Erythroblast (primary cell): ENCODE measurements around the gene RIMKLA.

Experiments
- DNase-seq, 2 experiments: peaks; one replicate each; lab custom pipeline; 2025; lab: John Stamatoyannopoulos, UW
- GATA1 ChIP-seq: IDR thresholded peaks from 2 replicates; pipeline ENCODE4 v1.6.1; 2011; ENCODE audit warnings: low read depth, mild to moderate bottlenecking, control low read depth, low read length, moderate library complexity
- POLR2A ChIP-seq: IDR thresholded peaks from 2 replicates; pipeline ENCODE4 v1.6.1; 2011; ENCODE audit warnings: mild to moderate bottlenecking, low read length

RIMKLA gene

GRCh38 chr1:42392967-42393848 is 12.6 kb downstream of the RIMKLA start:
- DNase-seq = no peak
- TF ChIP-seq GATA1 (no peak), POLR2A (no peak)

DNA sequence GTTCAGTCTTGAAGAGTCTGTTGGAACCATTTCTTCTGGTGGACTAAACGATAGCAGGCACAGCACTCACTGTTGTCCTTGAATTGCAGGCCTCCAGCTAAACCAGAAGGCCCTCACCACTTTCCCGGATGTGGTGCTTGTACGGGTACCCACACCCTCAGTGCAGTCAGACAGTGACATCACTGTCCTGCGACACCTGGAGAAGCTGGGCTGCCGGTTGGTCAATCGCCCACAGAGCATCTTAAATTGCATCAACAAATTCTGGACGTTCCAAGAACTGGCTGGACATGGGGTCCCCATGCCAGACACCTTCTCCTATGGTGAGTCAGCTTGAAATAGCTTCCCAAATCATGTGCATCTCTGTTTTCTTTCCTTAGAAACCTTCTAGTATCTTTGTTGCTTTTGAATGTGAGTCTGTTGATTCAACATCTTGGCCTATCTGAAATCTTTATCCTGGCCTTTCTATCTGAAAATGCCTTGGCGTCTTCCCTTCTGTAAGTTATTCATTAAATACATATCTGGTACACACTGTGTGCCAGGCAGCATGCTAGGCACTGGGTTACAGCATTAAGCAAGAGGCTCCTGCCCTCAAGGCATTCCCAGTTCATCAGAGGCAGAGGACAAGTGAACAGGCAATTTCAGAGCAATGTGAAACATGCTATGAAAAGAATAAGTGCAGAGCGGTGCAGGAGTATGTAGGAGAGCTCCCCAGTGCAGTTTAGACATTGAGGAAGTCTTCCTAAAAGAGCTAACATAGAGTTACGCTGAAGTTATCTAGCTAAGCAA is 18.9 kb downstream of the RIMKLA start:
- no peak for DNase-seq
- TF ChIP-seq GATA1 (no peak), POLR2A (no peak)

DNA sequence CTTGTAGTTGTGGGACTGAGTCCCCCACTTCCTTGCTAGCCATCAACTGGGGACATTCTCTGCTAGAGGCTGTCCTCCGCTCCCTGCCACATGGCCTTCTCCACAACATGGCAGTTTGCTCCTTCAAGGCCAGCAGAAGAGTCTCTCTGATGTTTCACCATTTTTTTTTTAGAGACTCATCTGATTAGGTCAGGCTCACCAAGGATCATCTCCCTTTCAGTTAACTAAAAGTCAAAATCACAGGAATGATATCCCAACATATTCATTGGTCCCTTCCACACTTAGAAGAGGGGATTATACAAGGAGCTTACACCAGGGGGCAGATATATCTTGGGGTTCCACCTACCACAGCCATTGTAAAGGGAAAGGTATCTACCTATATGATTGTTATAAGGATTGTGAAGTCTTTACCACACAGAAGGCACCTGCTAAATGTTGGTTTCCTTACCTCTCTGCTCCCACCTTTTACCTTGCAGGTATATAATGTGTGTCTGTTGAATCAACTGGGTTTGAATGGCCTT is 23.3 kb downstream of the RIMKLA start:
- TF ChIP-seq GATA1 = no peak
- TF ChIP-seq POLR2A = no peak
- no peak for DNase-seq

GRCh38 chr1:42414551-42415496 is 34.2 kb downstream of the RIMKLA start:
- TF ChIP-seq GATA1 = no peak
- TF ChIP-seq POLR2A = no peak
- no peak for DNase-seq

- no peak for TF ChIP-seq POLR2A
- no peak for DNase-seq
These were observed 36.6 kb downstream of the RIMKLA start for GRCh38 chr1:42417166-42417565.

DNA sequence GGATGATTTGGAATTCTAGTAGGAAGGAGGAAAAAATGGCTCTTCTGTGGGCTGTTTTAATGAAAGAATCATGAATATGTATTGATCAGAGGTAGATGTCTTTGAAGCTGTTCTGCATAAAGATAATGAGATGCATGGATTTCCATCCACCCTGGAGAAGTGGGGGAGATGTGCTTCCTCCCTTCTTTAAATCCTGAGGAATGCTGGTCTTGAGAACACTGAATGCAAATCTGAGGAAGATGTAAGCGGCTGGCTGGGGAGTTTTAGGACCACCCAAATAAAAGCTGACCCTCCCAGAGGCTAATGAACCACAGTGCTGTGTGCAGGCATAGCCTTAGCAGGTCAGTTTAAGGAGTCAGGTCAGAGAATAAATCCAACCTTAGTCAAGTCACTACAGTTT is 37.9 kb downstream of the RIMKLA start:
- TF ChIP-seq GATA1 (no peak), POLR2A (no peak)
- no peak for DNase-seq

DNA sequence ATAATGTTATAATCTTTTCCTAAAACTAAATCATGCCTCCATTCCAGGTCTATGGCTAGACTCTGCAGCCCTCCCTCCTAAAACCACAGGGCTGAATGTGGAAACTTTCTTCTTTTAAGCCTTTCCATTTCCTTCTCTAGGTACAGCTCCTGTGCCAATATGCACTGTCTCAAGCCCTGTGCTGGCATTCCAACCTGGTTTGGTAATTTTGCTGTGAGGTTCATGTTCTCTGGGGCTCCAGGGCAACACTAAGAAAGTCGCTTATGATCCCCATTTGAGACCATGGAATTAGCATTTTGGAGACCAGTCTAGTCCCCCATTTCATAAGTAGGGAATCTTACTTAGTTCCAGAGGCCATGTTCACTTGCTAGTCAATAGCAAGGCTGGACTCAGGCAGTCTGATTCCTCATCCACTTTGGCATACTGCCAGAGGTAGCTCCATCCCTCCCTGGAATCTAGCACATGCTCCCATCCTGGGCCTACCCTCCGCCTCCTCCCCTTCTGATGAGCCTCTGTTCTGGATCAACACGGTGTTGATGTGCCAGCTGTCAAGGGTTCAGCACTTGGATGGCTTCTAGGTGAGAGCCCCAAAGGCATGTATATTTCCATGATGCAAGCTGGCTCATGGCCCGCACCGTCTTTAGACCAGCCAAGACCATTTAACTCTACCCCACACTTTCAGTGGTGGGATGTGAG is 38.7 kb downstream of the RIMKLA start:
- TF ChIP-seq GATA1 (no peak), POLR2A (no peak)
- no peak for DNase-seq

DNA sequence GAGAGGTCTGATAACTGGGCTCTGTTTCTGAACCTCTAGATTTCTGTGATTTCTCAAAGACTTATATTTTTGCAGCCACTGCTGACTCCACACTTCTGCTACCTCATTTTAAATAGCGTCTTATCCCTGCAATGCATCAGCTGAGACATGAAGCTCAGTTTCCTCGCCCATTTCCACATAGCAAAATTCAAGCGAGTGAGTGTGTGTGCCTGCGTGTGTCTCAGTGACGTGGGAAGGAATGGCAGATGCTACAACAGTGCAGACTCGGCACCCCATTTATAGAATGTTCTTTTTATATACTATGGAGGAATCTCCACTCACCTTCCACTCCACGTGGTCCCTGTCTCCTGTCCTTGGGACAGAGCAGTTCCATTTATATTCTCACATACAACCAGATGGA is 39.5 kb downstream of the RIMKLA start:
- DNase-seq = no peak
- no peak for TF ChIP-seq POLR2A
- TF ChIP-seq GATA1 = no peak

DNA sequence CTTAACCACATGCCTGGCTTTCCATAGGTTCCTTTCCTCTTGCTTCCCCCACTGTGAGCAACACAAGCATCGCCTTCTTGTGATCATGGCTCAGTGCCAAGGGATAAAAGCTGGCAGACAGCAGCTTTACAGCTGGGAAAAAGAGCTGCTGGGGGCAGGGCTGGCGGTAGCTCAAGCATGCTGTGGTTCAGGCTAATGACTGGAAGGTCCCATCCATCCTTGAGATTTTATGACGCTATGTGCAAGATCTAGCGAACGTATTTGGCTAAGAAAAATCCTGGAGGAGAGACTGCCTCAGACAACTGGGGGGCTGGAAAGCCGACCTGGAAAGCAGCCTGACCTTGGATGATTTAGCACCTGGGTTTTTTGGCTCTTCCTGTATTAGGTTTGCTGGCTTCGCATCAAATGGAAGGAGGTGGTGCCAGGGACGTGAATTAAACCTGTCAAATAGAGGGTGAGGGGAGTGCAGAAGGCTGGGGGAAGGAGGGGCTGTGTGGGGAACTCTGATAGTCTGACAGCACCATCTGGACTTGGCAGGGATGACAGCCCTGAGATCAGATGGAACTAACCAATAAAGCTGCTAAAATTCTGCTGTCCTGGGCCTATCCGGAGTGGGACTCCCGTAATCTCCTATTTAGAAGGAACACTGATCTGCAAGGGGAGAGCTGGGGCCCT is 40.5 kb downstream of the RIMKLA start:
- TF ChIP-seq GATA1 (no peak), POLR2A (no peak)

GRCh38 chr1:42422737-42423136 is 42.1 kb downstream of the RIMKLA start:
- TF ChIP-seq POLR2A = no peak
- no peak for TF ChIP-seq GATA1
- DNase-seq = no peak

More for the DNA sequence above, 40.5 kb downstream of the RIMKLA start:
- no peak for DNase-seq

DNA sequence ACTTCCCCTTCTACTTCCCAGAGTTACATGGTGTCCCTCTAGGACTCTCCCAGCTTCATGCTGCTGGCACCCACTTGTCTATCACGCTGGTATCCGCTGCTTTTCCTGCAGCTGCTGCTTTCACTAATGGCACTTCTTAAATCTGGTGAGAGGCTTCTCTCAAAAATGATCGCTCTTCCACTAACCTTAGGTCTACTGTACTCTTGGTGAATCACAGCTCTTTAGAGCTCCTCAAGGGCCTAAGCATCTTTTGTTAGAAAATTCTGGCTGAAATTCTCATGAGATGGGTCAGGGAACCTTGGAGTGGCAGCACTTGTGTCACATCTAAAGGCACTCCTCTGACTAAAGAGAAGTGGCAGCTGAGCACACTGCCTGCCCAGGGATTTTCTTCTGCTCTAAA is 43.1 kb downstream of the RIMKLA start:
- TF ChIP-seq POLR2A = no peak
- no peak for TF ChIP-seq GATA1
- DNase-seq = no peak

DNA sequence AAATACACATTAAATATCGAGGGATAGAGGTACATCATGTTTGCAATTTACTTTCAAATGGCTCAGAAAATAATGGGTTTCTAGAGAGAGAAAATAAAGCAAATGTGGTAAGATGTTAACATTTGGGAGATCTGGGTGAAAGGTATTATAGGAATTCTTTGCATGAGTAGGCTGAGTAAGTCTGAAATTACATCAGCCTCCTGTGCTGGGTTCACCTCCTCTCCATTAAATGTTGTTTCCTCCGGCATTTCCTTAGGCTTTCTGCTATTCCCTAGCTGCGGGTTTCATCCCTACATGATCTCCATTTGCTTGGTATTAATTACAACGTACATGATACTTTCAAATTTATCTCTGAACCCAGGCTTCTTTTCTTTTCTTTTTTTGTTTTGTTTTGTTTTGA is 43.6 kb downstream of the RIMKLA start:
- no peak for DNase-seq
- TF ChIP-seq GATA1 (no peak), POLR2A (no peak)

- TF ChIP-seq POLR2A (no peak), GATA1 (no peak)
- no peak for DNase-seq
These were observed 46.6 kb downstream of the RIMKLA start for GRCh38 chr1:42427240-42427639.
